GM12891 (cell line): ENCODE measurements around the gene RNF208.

ENCODE experiments used
- PAX5 ChIP-seq: IDR thresholded peaks from 2 replicates; pipeline ENCODE4 v1.6.1; 2011; ENCODE audit warnings: low read length, moderate library complexity, mild to moderate bottlenecking; ENCODE audit not compliant: insufficient read depth, severe bottlenecking
- POLR2A ChIP-seq: IDR thresholded peaks from 2 replicates; pipeline ENCODE4 v1.6.1; 2011; ENCODE audit warnings: low read depth, low read length, control low read depth
- POLR2AphosphoS5 ChIP-seq: IDR thresholded peaks from 2 replicates; pipeline ENCODE4 v1.6.1; 2011; ENCODE audit warnings: low read depth, low read length, control low read depth
- SPI1 ChIP-seq: IDR thresholded peaks from 2 replicates; pipeline ENCODE4 v1.6.1; 2011; ENCODE audit warnings: low read depth, low read length, control low read depth

DNA sequence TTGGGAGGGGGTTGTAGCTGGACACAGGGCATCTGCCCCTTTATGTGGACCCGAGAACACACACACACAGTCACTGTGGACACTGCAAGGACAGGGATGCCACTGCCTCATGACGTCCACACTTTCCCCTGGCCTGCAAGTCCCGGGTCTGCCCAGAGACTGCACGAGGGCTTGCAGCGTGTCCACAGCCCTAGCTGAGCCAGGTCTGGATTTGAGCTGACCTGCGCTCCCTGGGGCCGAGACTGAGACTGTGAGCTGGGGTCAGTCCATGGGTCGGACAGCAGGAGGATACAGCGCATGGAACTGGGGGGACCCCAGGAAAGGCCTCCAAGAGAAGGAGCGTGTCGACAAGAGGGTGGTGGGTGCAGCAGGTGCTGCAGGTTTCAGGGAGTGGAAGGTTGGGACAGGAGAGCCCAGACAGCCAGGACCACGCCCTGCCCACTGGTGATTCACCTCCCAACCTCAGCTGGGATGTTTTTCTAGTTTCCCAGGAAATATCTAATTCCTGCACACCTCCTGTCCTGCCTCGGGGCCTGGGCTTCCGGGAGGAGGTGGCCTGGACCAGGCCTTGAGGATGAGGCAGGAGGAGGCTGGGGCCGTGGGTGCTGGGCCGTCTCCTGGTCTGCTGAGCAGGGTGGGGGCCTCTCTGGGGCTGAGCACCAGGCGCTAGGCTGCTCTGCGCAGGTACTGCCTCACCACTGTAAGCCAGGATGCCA lies 4.5 kb upstream of the RNF208 start:
- no peak for TF ChIP-seq POLR2AphosphoS5
- TF ChIP-seq POLR2A, result no peak
- TF ChIP-seq SPI1, result no peak
- no peak for TF ChIP-seq PAX5
